Glomerular visceral epithelial cell (primary cell): ENCODE data around the gene STARD5.
"Not testable (repeated sequence)": the region's sequence is repeated elsewhere in the genome, so short reads cannot be mapped to it uniquely, and the experiment has no call there.

Experiments used
- DNase-seq: peaks from one replicate; pipeline ENCODE4 v3.0.0-alpha.2; 2016; ENCODE audit errors: extremely low spot score

STARD5 gene

GRCh38 chr15:81337241-81337640, 13.3 kb upstream of the STARD5 start:
- no peak for DNase-seq

- DNase-seq, result no peak
Measured at GRCh38 chr15:81336568-81336967, 12.6 kb upstream of the STARD5 start.

GRCh38 chr15:81335631-81336030, 11.7 kb upstream of the STARD5 start:
- no peak for DNase-seq

GRCh38 chr15:81334768-81335435, 11.0 kb upstream of the STARD5 start:
- DNase-seq, result no peak

GRCh38 chr15:81333363-81333762, 9.4 kb upstream of the STARD5 start:
- DNase-seq, result no peak

- no peak for DNase-seq
Measured at GRCh38 chr15:81332326-81332725, 8.4 kb upstream of the STARD5 start.

GRCh38 chr15:81331600-81331999, 7.7 kb upstream of the STARD5 start:
- DNase-seq, result no peak

GRCh38 chr15:81331141-81331540, 7.2 kb upstream of the STARD5 start:
- DNase-seq, result not testable (repeated sequence)

GRCh38 chr15:81330366-81331090, 6.6 kb upstream of the STARD5 start:
- no peak for DNase-seq

GRCh38 chr15:81329446-81329845, 5.5 kb upstream of the STARD5 start:
- DNase-seq, result no peak

GRCh38 chr15:81327516-81327915, 3.6 kb upstream of the STARD5 start:
- peak; percentile 79 for DNase-seq

GRCh38 chr15:81326466-81327212, 2.7 kb upstream of the STARD5 start:
- peak; percentile 33 for DNase-seq

- no peak for DNase-seq
Measured at GRCh38 chr15:81323559-81323943, 390 bp downstream of the STARD5 start.

- no peak for DNase-seq
Measured at GRCh38 chr15:81322676-81323253, 1.2 kb downstream of the STARD5 start.

- no peak for DNase-seq
Measured at GRCh38 chr15:81321667-81322066, 2.3 kb downstream of the STARD5 start.

GRCh38 chr15:81317642-81318017, 6.3 kb downstream of the STARD5 start:
- DNase-seq, result no peak

- DNase-seq, result no peak
Measured at GRCh38 chr15:81316267-81316666, 7.7 kb downstream of the STARD5 start.

- DNase-seq, result no peak
Measured at GRCh38 chr15:81315452-81316175, 8.3 kb downstream of the STARD5 start.

- DNase-seq, result no peak
Measured at GRCh38 chr15:81314378-81314777, 9.6 kb downstream of the STARD5 start.

GRCh38 chr15:81313686-81314085, 10.3 kb downstream of the STARD5 start:
- DNase-seq, result no peak

- DNase-seq, result peak; percentile 98
Measured at GRCh38 chr15:81312790-81313543, 11.0 kb downstream of the STARD5 start.
